GM21367 (cell line): ENCODE measurements around the gene SERHL2.
"Not testable (repeated sequence)": the region's sequence is repeated elsewhere in the genome, so short reads cannot be mapped to it uniquely, and the experiment has no call there.

ENCODE experiments used
- ATAC-seq: cut with Tn5 transposase; IDR thresholded peaks from one replicate; pipeline ENCODE4 v1.9.1; 2021; ENCODE audit not compliant: unreplicated experiment

SERHL2 gene, protein sequence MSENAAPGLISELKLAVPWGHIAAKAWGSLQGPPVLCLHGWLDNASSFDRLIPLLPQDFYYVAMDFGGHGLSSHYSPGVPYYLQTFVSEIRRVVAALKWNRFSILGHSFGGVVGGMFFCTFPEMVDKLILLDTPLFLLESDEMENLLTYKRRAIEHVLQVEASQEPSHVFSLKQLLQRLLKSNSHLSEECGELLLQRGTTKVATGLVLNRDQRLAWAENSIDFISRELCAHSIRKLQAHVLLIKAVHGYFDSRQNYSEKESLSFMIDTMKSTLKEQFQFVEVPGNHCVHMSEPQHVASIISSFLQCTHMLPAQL

DNA sequence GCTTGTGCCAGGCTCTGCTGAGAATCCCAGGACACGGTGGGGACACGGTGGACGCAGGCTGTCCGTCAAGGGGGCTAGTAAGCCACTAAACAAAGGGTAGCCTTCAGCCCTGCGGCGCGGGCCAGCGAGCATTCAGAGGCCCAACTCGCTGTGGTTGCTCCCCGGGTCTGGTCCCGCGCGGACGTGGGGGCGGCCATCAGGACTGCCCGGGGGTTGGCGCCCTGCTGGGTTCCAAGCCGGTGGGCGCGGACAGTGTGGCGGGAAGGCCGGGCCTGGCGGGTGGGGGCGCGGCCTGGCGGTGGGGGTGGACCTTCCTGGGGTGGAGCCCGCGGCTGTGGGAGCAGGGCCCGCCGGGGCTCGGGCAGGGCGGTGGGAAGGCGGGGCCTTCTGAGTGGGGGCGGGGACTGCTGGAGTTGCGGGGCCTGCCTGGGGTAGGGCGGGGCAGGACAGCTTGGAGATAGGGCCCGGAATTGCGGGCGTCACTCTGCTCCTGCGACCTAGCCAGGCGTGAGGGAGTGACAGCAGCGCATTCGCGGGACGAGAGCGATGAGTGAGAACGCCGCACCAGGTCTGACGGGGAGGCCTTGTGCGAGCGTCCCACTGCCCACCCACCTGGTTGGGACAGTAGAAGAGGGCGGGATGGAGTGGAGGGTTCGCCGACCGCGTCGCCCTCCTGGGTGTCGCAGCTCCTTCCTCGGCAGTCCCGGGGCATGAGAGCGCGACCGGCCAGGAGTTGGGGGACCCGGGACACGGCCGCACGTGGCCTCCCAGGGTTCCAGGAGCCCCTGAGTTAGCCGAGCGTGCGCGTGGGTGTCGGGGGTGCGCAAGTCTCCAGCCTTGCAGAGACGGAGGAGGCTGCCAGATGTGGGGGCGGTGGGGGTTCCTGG, at the start of gene SERHL2:
Gene SERHL2 (plus strand): TSS at position 482 of the 887 bp plus-strand sequence. CDS start 65 bp downstream, at position 547.
- ATAC-seq: no peak

DNA sequence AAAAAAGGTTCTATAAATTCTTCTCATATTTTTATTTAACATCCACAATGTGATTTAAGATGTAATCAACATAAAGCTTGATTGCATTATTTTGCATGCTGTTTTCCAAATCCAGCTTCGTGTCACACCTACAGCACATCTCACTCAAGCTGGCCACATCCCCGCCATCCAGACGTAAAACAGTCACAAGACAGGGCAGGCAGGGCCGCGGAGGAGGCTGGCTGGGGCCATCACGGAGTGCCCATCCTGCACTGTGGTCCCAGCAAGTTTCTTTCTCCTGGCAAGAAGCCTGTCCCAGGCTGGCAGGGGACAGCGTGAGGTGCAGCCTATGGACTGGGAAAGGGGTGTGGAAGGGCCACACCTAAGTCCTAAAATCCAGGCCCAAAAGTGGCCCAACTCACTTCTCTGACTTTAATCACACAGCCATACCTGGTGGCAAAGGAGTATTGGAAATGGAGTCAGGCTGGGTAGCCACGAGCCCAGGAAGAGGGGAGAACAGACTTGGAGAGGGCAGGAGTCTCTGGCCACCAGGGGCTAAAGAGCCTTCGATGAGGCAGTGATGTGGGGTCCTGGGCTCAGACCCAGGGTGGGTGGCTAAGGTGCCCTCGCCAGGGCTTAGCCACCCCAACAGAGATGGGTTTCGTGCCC, 45.3 kb upstream of the SERHL2 start:
- ATAC-seq: not testable (repeated sequence)

DNA sequence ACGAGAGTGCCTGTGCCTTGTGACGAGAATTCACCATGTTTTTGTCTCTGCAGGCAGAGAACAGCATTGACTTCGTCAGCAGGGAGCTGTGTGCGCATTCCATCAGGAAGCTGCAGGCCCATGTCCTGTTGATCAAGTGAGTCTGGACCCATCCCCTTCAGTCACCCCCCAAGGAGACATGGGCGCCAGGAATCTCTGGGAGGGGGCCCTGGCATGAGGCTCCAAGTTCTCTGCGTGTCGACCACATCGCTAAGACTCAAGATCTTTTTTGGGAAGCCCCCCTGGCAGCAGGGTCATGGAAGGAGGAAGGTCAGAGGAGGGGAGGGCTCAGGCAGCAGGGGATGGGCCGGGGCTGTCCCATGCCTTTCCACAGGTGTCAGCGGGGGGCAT, 44.8 kb upstream of the SERHL2 start:
- ATAC-seq: not testable (repeated sequence)

DNA sequence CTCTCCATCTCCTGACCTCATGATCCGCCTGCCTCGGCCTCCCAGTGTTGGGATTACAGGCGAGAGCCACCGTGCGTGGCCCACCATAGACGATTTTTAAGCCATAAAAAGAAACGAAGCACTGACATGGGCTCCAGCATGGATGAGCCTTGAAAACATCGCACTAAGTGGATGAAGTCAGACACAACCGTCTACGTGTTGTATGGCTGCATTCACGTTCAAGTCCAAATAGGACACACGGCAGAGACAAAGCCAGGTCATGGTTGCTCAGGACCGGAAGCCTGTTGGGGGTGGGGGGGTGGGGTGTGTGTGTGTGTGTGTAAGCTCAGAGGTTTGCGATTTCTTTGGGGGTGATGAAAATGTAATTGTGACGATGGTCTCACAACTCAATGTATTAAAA, 44.2 kb upstream of the SERHL2 start:
- no peak for ATAC-seq

DNA sequence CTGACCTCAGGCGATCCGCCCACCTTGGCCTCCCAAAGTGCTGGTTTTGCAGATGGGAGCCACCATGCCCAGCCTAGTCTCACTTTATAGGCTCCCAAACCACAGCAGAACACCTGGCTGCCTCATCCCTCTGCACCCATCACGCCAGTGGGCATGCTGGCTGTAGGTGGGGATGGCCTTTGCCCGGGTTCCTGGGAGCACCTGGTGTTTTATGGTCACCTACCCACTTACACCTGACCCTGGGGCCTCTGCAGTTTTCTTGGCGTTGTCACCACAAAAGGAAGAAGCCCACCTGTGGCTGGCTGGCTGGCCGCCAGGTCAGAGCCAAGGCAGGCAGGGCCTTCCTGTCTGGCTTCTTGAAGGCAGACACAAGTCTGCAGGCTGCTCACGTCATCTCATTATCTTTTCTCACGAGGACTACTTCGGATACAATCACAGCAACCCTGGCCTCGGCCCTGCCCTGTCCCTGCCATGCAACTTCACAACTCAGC, 42.3 kb upstream of the SERHL2 start:
- ATAC-seq: no peak

DNA sequence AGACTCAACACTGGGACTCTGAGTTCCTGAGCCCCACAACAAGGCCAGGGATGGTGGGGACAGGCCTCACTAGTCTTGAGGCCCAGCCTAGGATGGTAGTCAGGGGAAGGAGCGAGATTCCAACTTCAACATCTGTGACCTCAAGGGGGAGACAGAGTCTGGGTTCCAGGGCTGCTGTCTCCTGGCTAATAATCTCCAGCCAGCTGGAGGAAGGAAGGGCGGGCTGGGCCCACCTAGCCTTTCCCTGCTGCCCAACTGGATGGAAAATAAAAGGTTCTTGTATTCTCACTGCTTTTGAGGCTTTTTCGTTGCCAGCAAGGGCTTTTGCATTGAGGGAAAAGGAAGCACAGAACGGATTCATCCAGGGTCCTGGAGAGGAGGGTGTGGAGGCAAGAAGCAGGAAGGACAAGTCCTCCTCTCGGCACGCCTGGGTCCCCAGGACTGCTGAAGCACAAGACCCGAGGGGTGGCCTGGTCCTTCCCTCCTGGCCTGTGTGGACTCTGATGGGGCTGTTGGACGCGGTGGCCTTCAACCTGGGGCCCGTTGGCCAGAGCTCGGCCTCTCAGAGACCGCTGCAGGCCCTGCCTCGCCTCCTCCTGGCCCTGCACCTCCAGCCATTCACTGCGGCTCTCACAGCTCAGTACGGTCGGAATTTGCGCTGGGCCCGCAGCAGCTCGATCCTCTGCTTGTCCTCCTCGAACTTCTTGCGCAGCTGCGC, 41.3 kb upstream of the SERHL2 start:
- not testable (repeated sequence) for ATAC-seq

DNA sequence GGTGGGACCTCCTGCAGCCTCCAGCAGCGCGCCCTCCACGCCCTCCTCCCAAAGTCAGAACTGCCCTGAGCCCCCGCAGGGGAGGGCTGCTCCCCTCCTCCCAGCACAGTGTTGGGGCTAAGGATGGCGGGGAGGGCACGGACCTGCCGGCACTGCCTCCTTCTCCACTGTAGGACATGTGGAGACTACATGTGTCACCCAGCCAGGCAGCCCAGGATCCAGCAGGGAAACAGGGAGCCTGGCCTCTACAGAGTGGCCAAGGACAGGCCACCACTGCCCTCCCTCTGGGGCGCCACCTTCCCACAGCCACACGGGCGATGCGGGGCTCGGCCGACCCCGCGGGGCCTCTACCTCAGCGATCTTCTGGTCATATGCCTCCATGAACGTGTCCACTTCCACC, 39.4 kb upstream of the SERHL2 start:
- ATAC-seq: not testable (repeated sequence)

DNA sequence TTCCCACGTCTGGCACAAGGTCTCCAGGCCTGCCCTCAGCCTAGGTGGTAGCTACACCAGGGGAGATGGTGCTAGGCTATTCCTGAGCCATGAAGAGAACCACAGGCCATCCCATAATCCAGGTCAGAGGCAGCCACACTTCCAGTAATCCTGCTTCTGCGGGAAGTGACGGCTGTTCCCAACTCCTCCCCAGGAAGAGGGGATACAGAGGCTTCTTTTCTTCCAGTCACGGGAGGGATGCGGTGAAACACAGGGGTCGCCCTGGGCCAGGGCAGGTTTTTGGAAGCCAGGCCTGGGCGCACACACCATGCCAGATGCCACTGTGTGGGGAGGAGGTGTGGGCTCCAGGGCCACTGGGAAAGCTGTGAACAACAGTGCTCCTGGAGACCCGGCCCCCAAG, 38.5 kb upstream of the SERHL2 start:
- ATAC-seq: not testable (repeated sequence)

DNA sequence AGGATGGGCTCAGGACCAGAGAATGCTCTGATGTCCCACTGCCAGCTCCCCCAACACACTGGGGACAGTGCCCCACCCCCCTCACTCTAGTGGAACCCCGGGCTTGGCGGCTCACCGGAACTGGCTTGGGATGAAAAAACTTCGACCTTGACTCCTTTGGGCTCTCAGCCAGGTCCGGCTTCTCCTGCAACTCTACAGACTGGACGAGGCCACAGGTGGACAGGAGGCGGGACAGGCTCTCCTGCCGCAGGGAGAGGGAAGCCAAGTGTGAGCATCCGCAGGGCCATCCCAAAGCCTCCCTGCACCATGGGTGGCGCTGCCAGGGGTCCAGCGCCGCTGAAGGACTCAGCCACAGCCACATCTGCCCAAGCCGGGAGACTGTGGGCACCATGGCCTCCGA, 37.9 kb upstream of the SERHL2 start:
- no peak for ATAC-seq

DNA sequence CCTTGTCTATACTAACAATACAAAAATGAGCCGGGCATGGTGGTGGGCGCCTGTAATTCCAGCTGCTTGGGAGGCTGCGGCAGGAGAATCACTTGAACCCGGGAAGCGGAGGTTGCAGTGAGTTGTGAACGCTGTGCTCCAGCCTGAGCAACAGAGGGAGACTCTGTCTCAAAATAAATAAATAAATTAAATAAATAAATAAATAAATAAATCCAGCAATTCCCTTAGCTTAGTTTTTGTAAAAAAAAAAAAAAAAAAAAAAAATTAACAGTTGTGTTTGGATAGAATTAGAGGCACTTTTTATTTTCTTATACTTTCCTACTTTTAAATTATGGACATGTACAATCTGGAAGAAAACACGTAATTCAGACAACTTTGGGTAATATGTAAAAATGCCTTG, 36.7 kb upstream of the SERHL2 start:
- not testable (repeated sequence) for ATAC-seq

DNA sequence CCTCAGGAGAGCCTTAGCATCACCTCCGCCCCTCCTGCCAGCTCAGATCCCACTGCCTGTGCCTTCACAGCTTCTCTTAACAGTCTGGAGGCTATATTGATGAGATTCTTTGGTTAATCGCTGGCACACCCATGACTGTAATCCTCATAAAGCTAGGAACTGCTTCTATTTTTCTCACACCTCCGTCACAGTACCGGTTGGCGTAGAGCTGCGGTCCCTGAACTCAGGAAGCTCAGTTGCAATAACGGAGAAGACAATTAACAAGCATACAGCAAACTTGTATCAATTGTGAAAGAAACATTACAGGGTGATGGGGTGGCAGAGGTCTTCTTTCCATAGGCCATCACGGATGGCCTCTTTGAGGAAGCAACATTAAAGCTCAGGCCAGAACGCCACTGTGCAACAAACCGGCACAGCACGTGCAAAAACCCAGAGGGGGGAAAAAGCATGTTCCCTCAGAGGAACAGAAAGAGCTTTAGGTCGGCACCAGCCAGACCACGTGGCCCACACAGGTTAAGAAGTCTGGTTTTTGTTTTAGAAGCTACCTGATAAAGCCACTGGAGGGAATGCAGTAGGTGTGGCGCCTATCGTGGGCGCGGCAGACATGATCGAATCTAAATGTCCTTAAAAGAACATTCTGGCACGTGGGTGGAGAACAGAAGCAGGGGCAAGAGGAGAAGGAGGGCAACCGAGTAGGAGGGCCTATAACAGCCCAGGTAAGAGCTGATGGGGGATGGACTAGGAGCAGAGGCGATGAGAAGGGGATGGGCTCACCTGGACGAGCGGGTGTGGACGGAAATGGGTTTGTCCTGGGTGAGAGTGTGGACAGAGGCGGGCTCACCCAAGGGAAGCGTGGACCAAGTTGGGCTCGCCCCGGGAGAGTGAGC, 34.9 kb upstream of the SERHL2 start:
- ATAC-seq: not testable (repeated sequence)

DNA sequence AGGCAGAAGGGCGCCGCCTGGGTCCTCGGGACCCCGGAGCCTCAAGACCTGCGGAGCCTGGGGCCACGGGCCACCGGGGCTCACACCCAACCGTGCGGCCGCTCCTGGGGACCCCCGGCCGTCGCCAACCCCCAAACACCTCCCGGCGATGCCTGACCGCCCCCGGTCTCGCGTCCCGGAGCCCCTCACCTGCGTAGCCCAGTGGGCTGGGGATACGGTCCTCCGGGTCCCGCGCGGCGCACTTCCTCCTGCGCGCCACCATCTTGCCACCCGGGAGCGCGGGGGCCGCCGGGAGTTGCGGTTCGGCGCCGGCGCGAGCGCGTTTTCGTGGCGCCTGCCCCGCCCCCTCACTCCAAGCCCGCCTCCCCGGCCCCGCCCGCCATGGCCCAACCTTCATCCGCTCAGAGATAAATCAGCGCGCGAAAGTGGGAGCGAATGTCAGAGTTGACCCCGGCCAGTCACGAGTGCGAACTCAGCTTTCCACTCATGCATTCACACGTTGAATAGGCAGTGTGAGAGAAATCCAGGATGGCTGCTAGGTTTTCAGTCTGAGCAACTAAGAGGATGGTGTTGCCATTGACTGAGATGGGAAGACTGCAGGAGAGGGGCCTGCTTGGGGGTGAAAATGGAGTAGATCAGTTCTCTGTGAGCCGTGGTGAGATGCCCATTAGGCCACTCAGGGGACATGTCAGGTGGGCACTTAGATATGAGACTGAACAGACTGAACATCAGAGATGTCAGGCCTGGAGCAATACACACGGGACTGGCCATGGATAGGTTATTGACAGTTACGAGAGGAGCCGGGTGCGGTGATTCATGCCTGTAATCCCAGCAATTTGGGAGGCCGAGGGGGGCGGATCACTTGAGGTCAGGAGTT, 34.0 kb upstream of the SERHL2 start, which contains the start of gene RRP7A:
Gene RRP7A (minus strand): TSS at position 272 of the 877 bp plus-strand sequence. CDS start 10 bp downstream, at position 262.
- ATAC-seq: peak; percentile 63

DNA sequence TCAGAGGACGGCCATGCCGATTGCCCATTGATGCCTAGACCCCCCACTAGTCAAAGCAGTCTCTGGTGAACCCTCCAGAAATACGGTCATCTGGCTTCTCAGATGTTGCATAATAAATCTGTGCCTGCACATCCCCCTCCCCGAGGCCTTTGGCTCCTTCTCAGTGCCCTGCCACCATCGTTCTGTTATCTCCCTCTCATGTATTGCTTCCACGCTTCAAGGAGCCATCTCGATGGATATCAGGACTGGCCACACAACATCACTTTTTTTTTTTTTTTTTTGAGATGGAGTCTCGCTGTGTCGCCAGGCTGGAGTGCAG, 32.6 kb upstream of the SERHL2 start:
- ATAC-seq: no peak

DNA sequence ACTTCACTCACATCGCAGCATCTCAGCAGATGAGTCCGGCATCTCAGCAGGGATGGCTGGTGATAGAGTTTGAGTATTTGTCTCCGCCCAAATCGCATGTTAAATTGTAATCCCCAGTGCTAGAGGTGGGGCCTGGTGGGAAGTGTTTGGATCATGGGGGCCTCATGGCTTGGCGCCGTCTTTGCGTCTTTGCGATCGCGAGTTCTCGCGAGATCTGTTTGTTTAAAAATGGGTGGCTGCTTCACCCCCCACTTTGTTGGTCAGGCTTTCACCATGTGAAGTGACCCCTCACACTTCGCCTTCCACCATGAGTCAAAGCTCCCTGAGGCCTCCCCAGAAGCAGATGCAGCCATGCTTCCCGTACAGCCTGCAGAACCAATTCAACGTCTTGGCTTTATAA, 31.2 kb upstream of the SERHL2 start:
- no peak for ATAC-seq

DNA sequence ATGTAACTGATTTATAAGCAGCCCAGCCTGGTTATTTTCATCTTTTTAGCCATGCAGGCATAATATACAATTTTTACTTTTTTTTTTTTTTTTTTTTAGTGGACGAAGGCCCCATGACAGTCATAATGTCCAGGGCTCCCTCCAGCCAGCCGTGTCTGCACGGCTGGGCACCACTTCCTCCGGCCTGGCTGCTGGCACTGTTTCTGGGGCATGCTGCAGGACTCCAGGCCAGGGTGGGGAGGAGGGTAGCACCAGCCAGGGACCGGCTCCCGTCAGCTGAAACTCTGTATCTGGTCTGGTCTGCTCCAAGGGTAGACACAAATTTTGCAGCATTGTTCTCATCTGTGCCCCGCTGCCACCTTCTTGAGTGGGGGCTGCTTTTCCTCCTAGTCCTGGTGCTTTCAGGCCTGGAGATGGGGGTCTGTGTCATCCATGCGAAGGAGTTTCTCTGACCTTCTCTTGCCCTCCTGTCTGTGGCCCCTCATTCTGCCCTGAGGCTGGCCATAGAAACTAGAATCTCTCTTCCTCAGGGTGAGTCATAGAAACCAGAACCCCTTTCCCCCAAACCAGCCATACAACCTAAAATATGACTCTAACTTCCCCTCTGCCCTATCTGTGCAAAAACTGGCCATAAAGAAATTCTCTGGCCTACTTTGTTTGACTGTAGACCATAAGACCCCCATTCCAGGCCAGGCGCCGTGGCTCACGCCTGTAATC, 25.0 kb upstream of the SERHL2 start:
- no peak for ATAC-seq

DNA sequence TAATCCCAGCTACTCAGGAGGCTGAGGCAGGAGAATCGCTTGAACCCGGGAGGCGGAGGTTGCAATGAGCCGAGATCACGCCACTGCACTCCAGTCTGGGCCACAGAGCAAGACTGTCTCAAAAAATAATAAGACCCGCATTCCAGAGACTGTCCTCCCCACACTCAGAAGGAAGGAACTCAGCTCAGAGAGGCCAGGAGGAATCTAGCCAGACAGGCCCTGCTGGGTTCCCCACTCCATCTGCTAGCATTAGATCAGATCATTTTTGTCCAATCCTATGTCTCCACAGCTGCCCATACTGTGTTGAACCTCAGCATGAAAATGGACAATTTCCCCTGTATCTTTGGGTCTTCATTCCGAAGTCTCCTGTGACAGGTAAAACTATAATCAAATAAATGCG, 24.3 kb upstream of the SERHL2 start:
- ATAC-seq: not testable (repeated sequence)

DNA sequence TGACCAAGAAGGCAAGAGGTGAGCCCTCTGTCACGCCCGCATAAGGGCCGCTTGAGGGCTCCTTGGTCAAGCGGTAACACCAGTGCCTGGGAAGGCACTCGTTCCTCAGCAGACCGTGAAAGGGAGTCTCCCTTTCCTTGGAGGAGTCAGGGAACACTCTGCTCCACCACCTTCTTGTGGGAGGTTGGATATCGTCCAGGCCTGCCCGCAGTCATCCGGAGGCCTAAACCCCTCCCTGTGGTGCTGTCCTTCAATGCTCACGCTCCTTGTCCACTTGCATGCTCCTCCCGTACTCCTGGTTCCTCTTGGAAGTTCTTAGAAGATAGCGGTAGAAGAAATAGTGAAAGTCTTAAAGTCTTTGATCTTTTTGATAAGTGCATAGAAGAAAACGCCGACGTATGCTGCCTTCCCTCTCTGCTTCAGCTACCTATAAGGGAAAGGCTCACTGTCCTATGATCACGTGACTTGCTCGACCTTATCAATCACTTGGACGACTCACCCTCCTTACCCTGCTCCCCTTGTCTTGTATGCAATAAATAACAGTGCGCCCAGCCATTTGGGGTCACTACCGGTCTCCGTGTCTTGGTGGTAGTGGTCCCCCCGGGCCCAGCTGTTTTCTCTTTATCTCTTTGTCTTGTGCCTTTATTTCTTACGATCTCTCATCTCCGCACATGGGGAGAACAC, 22.2 kb upstream of the SERHL2 start:
- not testable (repeated sequence) for ATAC-seq

DNA sequence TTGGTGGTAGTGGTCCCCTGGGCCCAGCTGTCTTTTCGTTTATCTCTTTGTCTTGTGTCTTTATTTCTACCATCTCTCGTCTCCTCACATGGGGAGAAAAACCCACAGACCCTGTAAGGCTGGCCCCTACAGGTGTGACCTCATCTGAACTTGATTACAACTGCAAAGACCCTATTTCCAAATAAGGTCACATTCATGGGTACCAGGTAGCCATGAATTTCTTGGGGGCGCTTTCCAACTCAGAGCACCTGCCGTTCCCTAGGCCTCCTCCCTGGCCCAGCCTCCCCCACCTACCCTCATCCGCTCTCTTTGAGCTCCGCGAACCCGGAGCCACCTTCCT, 20.1 kb upstream of the SERHL2 start:
- no peak for ATAC-seq
